Skeletal muscle satellite cell (primary cell): ENCODE data around the gene DNAJC28.
A peak's percentile ranks its signal among the peaks of the same experiment; 100 is the strongest.
"Not testable (repeated sequence)": the region's sequence is repeated elsewhere in the genome, so short reads cannot be mapped to it uniquely, and the experiment has no call there.

Source experiments
- H3K27me3 ChIP-seq: 2 replicates; pipeline ENCODE4 v1.7.0; 2013; ENCODE audit warnings: low read length; ENCODE audit not compliant: control insufficient read depth, insufficient read depth
- H3K36me3 ChIP-seq: 2 replicates; pipeline ENCODE4 v1.7.0; 2013; ENCODE audit warnings: mild to moderate bottlenecking, control low read depth, low read length; ENCODE audit not compliant: insufficient read depth
- H3K4me1 ChIP-seq: 2 replicates; pipeline ENCODE4 v1.7.0; 2013; ENCODE audit warnings: low read length; ENCODE audit not compliant: control insufficient read depth, insufficient read depth
- H3K4me2 ChIP-seq: 2 replicates; pipeline ENCODE4 v1.7.0; 2013; ENCODE audit warnings: mild to moderate bottlenecking, low read length
- H3K4me3 ChIP-seq: 2 replicates; pipeline ENCODE4 v1.7.0; 2013; ENCODE audit warnings: low read length
- H3K9ac ChIP-seq: 2 replicates; pipeline ENCODE4 v1.7.0; 2013; ENCODE audit warnings: mild to moderate bottlenecking, low read depth, low read length, moderate library complexity
- H3K9me3 ChIP-seq: replicated peaks from 2 replicates; pipeline ENCODE4 v1.7.0; 2013; ENCODE audit warnings: mild to moderate bottlenecking, control low read depth, low read length

Gene DNAJC28

DNA sequence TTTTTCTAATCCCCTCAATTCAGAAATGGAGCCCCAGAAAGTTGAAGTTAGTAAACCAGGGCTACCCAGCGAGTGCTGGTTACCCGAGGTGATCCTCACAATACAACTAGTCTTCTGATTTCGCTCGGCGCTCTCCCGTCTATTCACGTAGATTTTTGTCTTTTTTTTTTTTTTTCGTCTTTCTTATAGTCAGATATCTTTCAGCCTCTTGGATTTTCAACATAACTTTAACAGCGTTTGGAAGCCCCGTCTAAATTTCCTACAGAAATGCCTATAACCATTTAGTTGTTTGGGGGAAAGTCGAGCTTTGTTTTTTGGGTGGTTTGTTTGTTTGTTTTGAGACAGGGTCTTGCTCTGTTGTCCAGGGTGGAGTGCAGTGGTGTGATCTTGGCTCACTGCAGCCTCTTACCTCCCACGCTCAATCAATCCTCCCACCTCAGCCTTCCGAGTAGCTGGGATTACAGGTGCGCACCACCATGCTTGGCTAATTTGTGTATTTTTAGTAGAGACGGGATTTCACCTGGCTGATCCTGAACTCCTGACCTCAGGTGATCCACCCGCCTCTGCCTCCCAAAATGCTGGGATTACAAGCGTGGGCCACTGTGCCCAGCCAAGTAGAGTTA, 10.9 kb downstream of the DNAJC28 start:
- Histone ChIP-seq H3K27me3 (no peaks in the 10 kb centered on the region), H3K9ac (peak overlapping the region; percentile 82), H3K36me3 (no peaks in the 10 kb centered on the region), H3K4me2 (peak overlapping the region; percentile 78), H3K4me1 (peaks cover 7% of the 10 kb centered on the region), H3K9me3 (no peaks in the 10 kb centered on the region), H3K4me3 (peak overlapping the region; percentile 79)

- no peaks in the 10 kb centered on the region for H3K36me3 ChIP-seq
- H3K4me1 ChIP-seq, result peaks cover 7% of the 10 kb centered on the region
- H3K4me3 ChIP-seq, result peak within 1 kb of the TSS; percentile 80
- no peaks in the 10 kb centered on the region for H3K9me3 ChIP-seq
- peak within 1 kb of the TSS; percentile 95 for H3K9ac ChIP-seq
- peak within 1 kb of the TSS; percentile 86 for H3K4me2 ChIP-seq
- no peaks in the 10 kb centered on the region for H3K27me3 ChIP-seq
These were observed 11.6 kb downstream of the DNAJC28 start, which contains the start of gene TMEM50B for GRCh38 chr21:33479679-33480480. Gene TMEM50B, minus strand, starts transcription at chr21:33479974. Its CDS starts 11,089 bp downstream, at chr21:33468885.

DNA sequence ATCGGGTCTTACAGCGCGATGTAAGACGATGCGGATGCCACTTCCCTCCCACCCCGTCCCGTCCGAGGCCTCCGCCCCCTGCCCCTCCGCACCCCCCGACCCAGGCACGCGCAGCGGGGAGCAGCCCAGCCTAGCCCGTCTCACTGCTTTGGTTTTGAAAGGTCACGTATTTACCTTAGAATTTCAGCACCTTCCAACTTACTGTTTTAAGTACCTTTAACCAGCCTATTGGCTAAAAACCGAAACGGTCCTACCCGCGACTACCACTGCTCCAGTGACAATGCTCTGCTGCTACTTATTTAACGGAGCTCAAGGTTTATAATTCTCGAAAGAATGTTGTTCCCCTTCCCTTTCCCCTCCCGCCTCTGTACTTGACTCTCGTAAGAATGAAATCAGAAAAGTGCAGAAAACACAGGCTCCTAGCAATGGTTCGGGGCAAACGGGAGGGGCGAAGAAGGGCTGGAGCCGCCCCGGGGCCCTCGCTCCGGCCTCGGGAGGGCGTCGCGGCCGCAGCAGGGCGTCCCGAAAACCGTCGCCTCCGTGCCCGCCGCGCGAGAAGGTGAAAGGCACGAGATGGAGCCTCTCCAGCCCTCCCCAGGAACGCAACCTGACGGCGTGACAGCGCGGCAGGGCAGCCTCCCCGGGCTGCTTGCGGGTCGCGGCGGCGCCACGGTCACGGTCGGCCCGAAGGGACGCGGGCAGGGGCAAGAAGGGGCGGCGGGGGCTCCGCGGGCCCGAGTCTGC, 12.4 kb downstream of the DNAJC28 start:
- H3K9me3 ChIP-seq, result no peaks in the 10 kb centered on the region
- H3K9ac ChIP-seq, result peak overlapping the region; percentile 95
- no peaks in the 10 kb centered on the region for H3K36me3 ChIP-seq
- peaks cover 7% of the 10 kb centered on the region for H3K4me1 ChIP-seq
- no peaks in the 10 kb centered on the region for H3K27me3 ChIP-seq
- peak overlapping the region; percentile 80 for H3K4me3 ChIP-seq
- peak overlapping the region; percentile 86 for H3K4me2 ChIP-seq

DNA sequence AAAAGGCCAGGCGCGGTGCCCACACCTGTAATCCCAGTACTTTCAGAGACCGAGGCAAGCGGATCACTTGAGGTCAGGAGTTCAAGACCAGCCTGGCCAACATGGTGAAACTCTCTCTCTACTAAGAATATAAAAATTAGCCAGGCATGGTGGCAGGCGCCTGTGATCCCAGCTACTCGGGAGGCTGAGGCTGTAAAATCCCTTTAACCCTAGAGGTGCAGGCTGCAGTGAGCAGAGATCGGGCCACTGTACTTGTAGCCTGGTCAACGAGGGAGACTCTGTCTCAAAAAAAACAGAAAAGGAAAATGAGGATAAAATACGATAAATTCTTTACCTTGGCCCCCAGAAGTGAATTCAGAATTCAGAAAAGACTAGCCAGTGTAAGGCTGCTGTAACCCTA, 13.3 kb downstream of the DNAJC28 start:
- Histone ChIP-seq H3K4me1 (peaks cover 7% of the 10 kb centered on the region), H3K9ac (peak overlapping the region; percentile 95), H3K27me3 (no peaks in the 10 kb centered on the region), H3K4me2 (peak overlapping the region; percentile 86), H3K36me3 (no peaks in the 10 kb centered on the region), H3K9me3 (no peaks in the 10 kb centered on the region), H3K4me3 (peak overlapping the region; percentile 80)

- H3K27me3 ChIP-seq, result no peaks in the 10 kb centered on the region
- H3K36me3 ChIP-seq, result no peaks in the 10 kb centered on the region
- H3K9me3 ChIP-seq, result no peaks in the 10 kb centered on the region
- H3K4me3 ChIP-seq, result no peak overlapping the region
- no peak overlapping the region for H3K4me2 ChIP-seq
- H3K9ac ChIP-seq, result no peak overlapping the region
- peaks cover 7% of the 10 kb centered on the region for H3K4me1 ChIP-seq
These were observed 14.4 kb downstream of the DNAJC28 start for GRCh38 chr21:33477066-33477465.

- H3K9ac ChIP-seq, result no peak overlapping the region
- no peak overlapping the region for H3K4me3 ChIP-seq
- H3K27me3 ChIP-seq, result no peaks in the 10 kb centered on the region
- no peaks in the 10 kb centered on the region for H3K9me3 ChIP-seq
- peaks cover 2% of the 10 kb centered on the region for H3K4me1 ChIP-seq
- no peaks in the 10 kb centered on the region for H3K36me3 ChIP-seq
- H3K4me2 ChIP-seq, result no peak overlapping the region
These were observed 18.2 kb downstream of the DNAJC28 start for GRCh38 chr21:33473344-33473743.

DNA sequence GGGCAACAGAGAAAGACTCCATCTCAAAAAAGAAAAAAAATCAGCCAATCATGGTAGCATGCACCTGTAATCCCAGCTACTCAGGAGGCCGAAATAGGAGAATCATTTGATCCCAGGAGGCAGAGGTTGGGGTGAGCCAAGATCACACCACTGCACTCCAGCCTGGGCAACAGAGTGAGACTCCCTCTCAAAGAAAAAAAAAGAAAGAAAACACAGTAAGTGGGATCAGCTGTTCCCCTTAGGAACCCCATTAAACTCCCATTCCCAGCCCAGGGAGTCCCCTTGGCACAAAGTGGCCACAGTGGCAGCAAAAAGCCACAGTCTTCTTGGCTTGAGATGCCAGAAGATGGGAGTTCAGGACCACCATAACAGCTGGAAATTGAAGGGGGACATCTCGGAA, 20.8 kb downstream of the DNAJC28 start:
- Histone ChIP-seq H3K9me3 (no peaks in the 10 kb centered on the region), H3K9ac (no peak overlapping the region), H3K4me2 (no peak overlapping the region), H3K4me3 (no peak overlapping the region), H3K27me3 (no peaks in the 10 kb centered on the region), H3K36me3 (no peaks in the 10 kb centered on the region), H3K4me1 (no peaks in the 10 kb centered on the region)

DNA sequence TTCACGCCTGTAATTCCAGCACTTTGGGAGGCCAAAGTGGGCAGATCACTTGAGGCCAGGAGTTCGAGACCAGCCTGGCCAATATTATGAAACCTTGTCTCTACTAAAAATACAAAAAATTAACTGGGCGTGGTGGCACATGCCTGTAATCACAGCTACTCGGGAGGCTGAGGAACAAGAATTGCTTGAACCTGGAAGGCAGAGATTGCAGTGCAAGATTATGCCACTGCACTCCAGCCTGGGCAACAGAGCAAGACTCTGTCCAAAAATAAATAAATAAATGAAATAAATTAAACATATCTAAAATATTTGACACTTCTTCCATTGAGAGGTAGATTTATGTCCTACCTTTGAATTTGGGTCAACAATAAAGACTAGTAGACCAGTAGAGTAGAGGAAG, 22.3 kb downstream of the DNAJC28 start:
- not testable (repeated sequence) for H3K4me2 ChIP-seq, H3K9me3 ChIP-seq, H3K4me1 ChIP-seq, H3K9ac ChIP-seq, H3K27me3 ChIP-seq, H3K4me3 ChIP-seq, H3K36me3 ChIP-seq

GRCh38 chr21:33461538-33462250, 29.8 kb downstream of the DNAJC28 start:
- Histone ChIP-seq H3K9me3 (no peaks in the 10 kb centered on the region), H3K36me3 (peaks cover 7% of the 10 kb centered on the region), H3K4me1 (no peaks in the 10 kb centered on the region), H3K9ac (no peak overlapping the region), H3K4me2 (no peak overlapping the region), H3K4me3 (no peak overlapping the region), H3K27me3 (no peaks in the 10 kb centered on the region)

- Histone ChIP-seq H3K27me3 (no peaks in the 10 kb centered on the region), H3K4me2 (no peak overlapping the region), H3K9me3 (no peaks in the 10 kb centered on the region), H3K4me1 (no peaks in the 10 kb centered on the region), H3K9ac (no peak overlapping the region), H3K4me3 (no peak overlapping the region), H3K36me3 (peaks cover 7% of the 10 kb centered on the region)
These were observed 32.7 kb downstream of the DNAJC28 start for GRCh38 chr21:33458861-33459260.
